ENCODE results near the gene CBARP. TPM values are rescaled to one million over a fixed set of nuclear protein-coding genes. Genes with fewer than 3 reads are reported as not detected.
A peak's percentile ranks its signal among the peaks of the same experiment; 100 is the strongest.

Gene CBARP
- total and polyA plus RNA-seq, 9 of the 15 experiments (the other 6 are each of a cell fraction or from before 2014, with no cell fraction given): 0.03 to 8.9 (median 1.2) TPM; not detected in 1

DNA sequence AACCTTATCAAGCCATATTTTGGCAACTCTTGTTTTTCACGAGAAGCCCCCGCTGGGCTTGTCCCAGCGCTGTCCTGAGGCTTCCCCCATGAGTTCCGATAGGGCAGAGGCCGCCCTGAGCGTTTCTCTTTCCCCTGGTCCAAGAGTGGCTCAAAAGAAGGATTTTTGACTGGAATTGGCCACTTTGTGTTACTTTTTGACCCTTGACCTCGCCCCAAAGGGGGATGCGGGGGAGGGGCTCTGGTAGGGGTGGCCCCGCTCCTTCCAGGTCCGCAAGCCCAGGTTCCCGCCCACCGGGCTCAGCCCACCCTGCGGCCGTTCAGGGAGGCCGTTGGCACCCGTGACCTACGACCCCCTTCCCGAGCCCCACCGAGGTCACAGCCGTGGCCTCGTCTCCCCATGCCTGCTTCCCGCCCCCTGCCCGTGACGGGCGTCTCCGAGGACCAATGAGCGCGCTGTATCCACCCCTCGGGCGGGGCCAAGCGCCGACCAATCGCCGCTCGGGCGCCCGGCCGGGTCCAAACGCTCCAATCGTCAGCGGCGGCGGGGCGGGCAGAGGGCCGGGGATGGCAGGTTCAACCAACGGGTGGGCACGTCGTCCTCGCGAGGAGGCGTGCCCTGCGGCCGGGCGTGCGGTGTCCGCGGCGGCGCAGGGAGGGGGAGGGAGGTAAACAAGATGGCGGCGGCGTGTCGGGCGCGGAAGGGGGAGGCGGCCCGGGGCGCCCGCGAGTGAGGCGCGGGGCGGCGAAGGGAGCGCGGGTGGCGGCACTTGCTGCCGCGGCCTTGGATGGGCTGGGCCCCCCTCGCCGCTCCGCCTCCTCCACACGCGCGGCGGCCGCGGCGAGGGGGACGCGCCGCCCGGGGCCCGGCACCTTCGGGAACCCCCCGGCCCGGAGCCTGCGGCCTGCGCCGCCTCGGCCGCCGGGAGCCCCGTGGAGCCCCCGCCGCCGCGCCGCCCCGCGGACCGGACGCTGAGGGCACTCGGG, 32.4 kb downstream of the CBARP start, which contains the start of gene STK11 (continued):
- TF ChIP-seq HDAC8 (tag; IDR thresholded peaks at IDR 0.05) (0 out of 2 replicates have a peak, but pooled peaks have one; percentile 27), FOXJ3 (CRISPR knock-in tag; IDR thresholded peaks at IDR 0.05) (no peak), HDGF (IDR thresholded peaks at IDR 0.05) (no peak), SIX5 (IDR thresholded peaks at IDR 0.05; ENCODE audit: borderline replicate concordance in 1 of 2, insufficient read depth in 1 of 2, low read depth in 1 of 2, low read length in 2 of 2) (no peak), POLR2H (tag; IDR thresholded peaks at IDR 0.05; ENCODE audit: low read depth) (peak; percentile 10; the same call in 1 of the 2 replicates), SAP30 (IDR thresholded peaks at IDR 0.05; ENCODE audit: borderline replicate concordance, insufficient read depth, low read depth, low read length, poor library complexity, severe bottlenecking) (peak; percentile 29), CXXC5 (CRISPR knock-in tag; IDR thresholded peaks at IDR 0.05) (peak; percentile 89), BCL6 (CRISPR knock-in tag; IDR thresholded peaks at IDR 0.05) (0 out of 2 replicates have a peak, but pooled peaks have one; percentile 7), SMAD4 (CRISPR knock-in tag; conservative IDR thresholded peaks at IDR 0.05) (peak; percentile 33), ASH1L (IDR thresholded peaks at IDR 0.05; ENCODE audit: borderline replicate concordance, low read depth, partially characterized antibody) (peak; percentile 91), FOXA1 (IDR thresholded peaks at IDR 0.05; ENCODE audit: borderline replicate concordance) (no peak), KLF6 (CRISPR knock-in tag; IDR thresholded peaks at IDR 0.05; ENCODE audit: borderline replicate concordance) (peak; percentile 79; the same call in 1 of the 2 replicates), SIRT6 (IDR thresholded peaks at IDR 0.05; ENCODE audit: low read depth, low read length) (no peak), ELF4 (CRISPR knock-in tag; IDR thresholded peaks at IDR 0.05) (no peak), ZNF175 (CRISPR knock-in tag; IDR thresholded peaks at IDR 0.05; ENCODE audit: low read depth) (0 out of 2 replicates have a peak, but pooled peaks have one; percentile 39), ESRRA (IDR thresholded peaks at IDR 0.05; ENCODE audit: borderline replicate concordance, low read depth) (peak; percentile 75)
- TF ChIP-seq, protein P1, sequence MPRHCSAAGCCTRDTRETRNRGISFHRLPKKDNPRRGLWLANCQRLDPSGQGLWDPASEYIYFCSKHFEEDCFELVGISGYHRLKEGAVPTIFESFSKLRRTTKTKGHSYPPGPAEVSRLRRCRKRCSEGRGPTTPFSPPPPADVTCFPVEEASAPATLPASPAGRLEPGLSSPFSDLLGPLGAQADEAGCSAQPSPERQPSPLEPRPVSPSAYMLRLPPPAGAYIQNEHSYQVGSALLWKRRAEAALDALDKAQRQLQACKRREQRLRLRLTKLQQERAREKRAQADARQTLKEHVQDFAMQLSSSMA (CRISPR knock-in tag; IDR thresholded peaks at IDR 0.05): no peak
- TF ChIP-seq, protein P2, sequence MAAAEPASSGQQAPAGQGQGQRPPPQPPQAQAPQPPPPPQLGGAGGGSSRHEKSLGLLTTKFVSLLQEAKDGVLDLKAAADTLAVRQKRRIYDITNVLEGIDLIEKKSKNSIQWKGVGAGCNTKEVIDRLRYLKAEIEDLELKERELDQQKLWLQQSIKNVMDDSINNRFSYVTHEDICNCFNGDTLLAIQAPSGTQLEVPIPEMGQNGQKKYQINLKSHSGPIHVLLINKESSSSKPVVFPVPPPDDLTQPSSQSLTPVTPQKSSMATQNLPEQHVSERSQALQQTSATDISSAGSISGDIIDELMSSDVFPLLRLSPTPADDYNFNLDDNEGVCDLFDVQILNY (CRISPR knock-in tag; IDR thresholded peaks at IDR 0.05): no peak
- TF ChIP-seq, protein P3, sequence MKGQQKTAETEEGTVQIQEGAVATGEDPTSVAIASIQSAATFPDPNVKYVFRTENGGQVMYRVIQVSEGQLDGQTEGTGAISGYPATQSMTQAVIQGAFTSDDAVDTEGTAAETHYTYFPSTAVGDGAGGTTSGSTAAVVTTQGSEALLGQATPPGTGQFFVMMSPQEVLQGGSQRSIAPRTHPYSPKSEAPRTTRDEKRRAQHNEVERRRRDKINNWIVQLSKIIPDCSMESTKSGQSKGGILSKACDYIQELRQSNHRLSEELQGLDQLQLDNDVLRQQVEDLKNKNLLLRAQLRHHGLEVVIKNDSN (CRISPR knock-in tag; IDR thresholded peaks at IDR 0.05): peak; percentile 14; the same call in 1 of the 2 replicates
- TF ChIP-seq, protein P4, sequence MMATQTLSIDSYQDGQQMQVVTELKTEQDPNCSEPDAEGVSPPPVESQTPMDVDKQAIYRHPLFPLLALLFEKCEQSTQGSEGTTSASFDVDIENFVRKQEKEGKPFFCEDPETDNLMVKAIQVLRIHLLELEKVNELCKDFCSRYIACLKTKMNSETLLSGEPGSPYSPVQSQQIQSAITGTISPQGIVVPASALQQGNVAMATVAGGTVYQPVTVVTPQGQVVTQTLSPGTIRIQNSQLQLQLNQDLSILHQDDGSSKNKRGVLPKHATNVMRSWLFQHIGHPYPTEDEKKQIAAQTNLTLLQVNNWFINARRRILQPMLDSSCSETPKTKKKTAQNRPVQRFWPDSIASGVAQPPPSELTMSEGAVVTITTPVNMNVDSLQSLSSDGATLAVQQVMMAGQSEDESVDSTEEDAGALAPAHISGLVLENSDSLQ (IDR thresholded peaks at IDR 0.05): peak; percentile 99

All from K562 (cell line).